Upper lobe of left lung (tissue), 6 donors: ENCODE results near the gene ATL1. TPM values are rescaled to one million over a fixed set of nuclear protein-coding genes. Genes with fewer than 3 reads are reported as not detected.

Source experiments
- ATAC-seq, 2 donors: fragments of 200-7000 bp; cut with Tn5 transposase; one replicate each; pipeline ENCODE4 v1.9.1; 2022; ENCODE audit warnings: mild to moderate bottlenecking in 2 of 2, moderate library complexity in 2 of 2; ENCODE audit not compliant: low FRiP score in 2 of 2
- DNase-seq, 2 donors: peaks; one replicate each; pipeline ENCODE4 v3.0.0-alpha.2; 2019 to 2020
- H3K27ac ChIP-seq, 4 donors: fragments of 200-600 bp; sonication (generic); one replicate each; pipeline ENCODE4 v1.5.1; 2016 to 2019
- H3K27me3 ChIP-seq, 4 donors: fragments of 200-600 bp; sonication (generic); one replicate each; pipeline ENCODE4 v1.5.1; 2017 to 2019
- H3K36me3 ChIP-seq, 4 donors: fragments of 200-600 bp; sonication (generic); one replicate each; pipeline ENCODE4 v1.5.1; 2016 to 2019
- H3K4me1 ChIP-seq, 4 donors: fragments of 200-600 bp; sonication (generic); one replicate each; pipeline ENCODE4 v1.5.1; 2018 to 2019
- H3K4me3 ChIP-seq, 4 donors: fragments of 200-600 bp; sonication (generic); one replicate each; pipeline ENCODE4 v1.5.1; 2017 to 2019; ENCODE audit warnings: mild to moderate bottlenecking in 2 of 4, moderate library complexity in 1 of 4
- H3K9me3 ChIP-seq, 4 donors: fragments of 200-600 bp; sonication (generic); one replicate each; pipeline ENCODE4 v1.5.1; 2018 to 2019
- EP300 ChIP-seq, 4 donors: sonication (generic); formaldehyde crosslinking; IDR thresholded peaks; one replicate each; pipeline ENCODE4 v1.5.1; 2017; ENCODE audit warnings: antibody characterized with exemption in 4 of 4, control low read depth in 2 of 4
- POLR2A ChIP-seq, 4 donors: fragments of 450-650 bp; IDR thresholded peaks; one replicate each; pipeline ENCODE4 v1.5.1; 2016 to 2017; ENCODE audit warnings: antibody characterized with exemption in 4 of 4, mild to moderate bottlenecking in 2 of 4
- POLR2AphosphoS5 ChIP-seq, 2 donors: sonication (generic); formaldehyde crosslinking; IDR thresholded peaks; one replicate each; pipeline ENCODE4 v1.5.1; 2017; ENCODE audit warnings: antibody characterized with exemption in 2 of 2
- WGBS, 2 donors: methylation state at CpG; one replicate each; pipeline ENCODE4 v1.1.5; 2017 to 2018; 5-methylcytosine and 5-hydroxymethylcytosine counted together
- total RNA-seq, 6 donors: library from RNA; depleted of rRNA in 4 of 6; stranded (reverse); fragments of >200 nt in 4 of 6; gene quantifications; one replicate each; pipeline versions ENCODE4 v1.1.0 to v1.2.1, GENCODE V29; 2016 to 2021
- TF ChIP-seq, protein P1 (sequence below), 6 experiments: fragments of 450-650 bp in 4 of 6; fragments of 200-600 bp in 2 of 6; sonication (generic) in 2 of 6; IDR thresholded peaks; one replicate each; pipeline ENCODE4 v1.5.1; 2016 to 2019; ENCODE audit warnings: antibody characterized with exemption in 6 of 6
- donor health status: DM: no; HTN: no; CAD: no; lungs with moderate emphysema.
- donor health status: DM: no; HTN: yes; CAD: no; lungs with severe emphysema.

Gene ATL1
- total RNA-seq, 6 donors from 2014 or later = 1.3 to 7.9 (median 5.3) TPM

DNA sequence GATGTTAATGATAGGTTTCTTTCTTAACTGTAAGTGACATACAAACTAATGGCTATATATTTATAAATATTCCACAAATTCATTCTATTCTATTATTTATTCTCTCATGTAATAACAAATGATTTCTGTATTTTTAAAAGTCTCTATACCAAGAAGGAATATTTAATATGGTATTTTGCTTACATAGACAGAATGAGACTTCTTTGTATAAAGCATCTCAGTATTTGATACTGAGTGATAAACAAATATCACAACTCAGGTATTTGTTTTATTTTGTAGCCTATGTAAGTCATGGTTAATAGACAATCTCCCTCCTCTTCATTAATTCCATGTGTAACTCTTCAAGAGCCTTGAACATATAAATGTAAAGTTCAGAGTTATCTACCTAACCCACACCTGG is 18.0 kb downstream of the ATL1 start:
- Histone ChIP-seq H3K9me3 (no peaks in the 10 kb centered on the region), H3K36me3 (no peaks in the 10 kb centered on the region), H3K27me3 (no peaks in the 10 kb centered on the region), H3K4me1 (no peaks in the 10 kb centered on the region), H3K4me3 (no peak overlapping the region), H3K27ac (no peak overlapping the region)
- ATAC-seq = no peak
- no peak for DNase-seq
- no peak for TF ChIP-seq POLR2A (IDR thresholded peaks at IDR 0.05)
- TF ChIP-seq, protein P1, sequence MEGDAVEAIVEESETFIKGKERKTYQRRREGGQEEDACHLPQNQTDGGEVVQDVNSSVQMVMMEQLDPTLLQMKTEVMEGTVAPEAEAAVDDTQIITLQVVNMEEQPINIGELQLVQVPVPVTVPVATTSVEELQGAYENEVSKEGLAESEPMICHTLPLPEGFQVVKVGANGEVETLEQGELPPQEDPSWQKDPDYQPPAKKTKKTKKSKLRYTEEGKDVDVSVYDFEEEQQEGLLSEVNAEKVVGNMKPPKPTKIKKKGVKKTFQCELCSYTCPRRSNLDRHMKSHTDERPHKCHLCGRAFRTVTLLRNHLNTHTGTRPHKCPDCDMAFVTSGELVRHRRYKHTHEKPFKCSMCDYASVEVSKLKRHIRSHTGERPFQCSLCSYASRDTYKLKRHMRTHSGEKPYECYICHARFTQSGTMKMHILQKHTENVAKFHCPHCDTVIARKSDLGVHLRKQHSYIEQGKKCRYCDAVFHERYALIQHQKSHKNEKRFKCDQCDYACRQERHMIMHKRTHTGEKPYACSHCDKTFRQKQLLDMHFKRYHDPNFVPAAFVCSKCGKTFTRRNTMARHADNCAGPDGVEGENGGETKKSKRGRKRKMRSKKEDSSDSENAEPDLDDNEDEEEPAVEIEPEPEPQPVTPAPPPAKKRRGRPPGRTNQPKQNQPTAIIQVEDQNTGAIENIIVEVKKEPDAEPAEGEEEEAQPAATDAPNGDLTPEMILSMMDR (IDR thresholded peaks at IDR 0.05) = no peak
- no peak for TF ChIP-seq EP300 (IDR thresholded peaks at IDR 0.05)
- no peak for TF ChIP-seq POLR2AphosphoS5 (IDR thresholded peaks at IDR 0.05)

DNA sequence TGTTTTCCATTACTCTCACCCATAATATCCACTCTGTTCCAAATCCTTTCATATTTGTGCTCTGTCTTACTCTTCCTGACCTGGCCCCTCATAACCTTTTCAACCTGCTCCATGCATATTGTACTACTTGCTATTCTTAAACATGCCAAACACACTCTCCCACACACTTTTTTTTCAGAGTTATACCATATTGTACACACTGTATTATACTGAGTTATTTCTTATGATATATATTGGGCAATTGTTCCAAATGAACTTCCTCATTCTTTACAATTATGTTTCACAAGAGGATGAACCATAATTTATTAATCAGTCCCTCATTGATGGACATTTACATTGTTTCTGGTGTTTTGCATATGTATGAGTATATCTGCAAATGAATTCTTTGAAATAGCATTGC is 18.5 kb downstream of the ATL1 start:
- no peak overlapping the region for H3K4me3 ChIP-seq
- H3K4me1 ChIP-seq = no peaks in the 10 kb centered on the region
- H3K27ac ChIP-seq = no peak overlapping the region
- H3K27me3 ChIP-seq = no peaks in the 10 kb centered on the region
- no peaks in the 10 kb centered on the region for H3K36me3 ChIP-seq
- no peaks in the 10 kb centered on the region for H3K9me3 ChIP-seq
- TF ChIP-seq, protein P1 (IDR thresholded peaks at IDR 0.05) = no peak
- TF ChIP-seq EP300 (IDR thresholded peaks at IDR 0.05) (no peak), POLR2AphosphoS5 (IDR thresholded peaks at IDR 0.05) (no peak), POLR2A (IDR thresholded peaks at IDR 0.05) (no peak)
- no peak for ATAC-seq
- DNase-seq = no peak

GRCh38 chr14:50590464-50590863 is 30.5 kb downstream of the ATL1 start:
- Histone ChIP-seq H3K27me3 (no peaks in the 10 kb centered on the region), H3K4me1 (no peaks in the 10 kb centered on the region), H3K27ac (no peak overlapping the region), H3K4me3 (no peak overlapping the region), H3K9me3 (no peaks in the 10 kb centered on the region), H3K36me3 (no peaks in the 10 kb centered on the region)
- no peak for ATAC-seq
- WGBS, 2 donors = 70 to 81% methylated on average over 2 of the region's 2 CpGs
- no peak for TF ChIP-seq POLR2AphosphoS5 (IDR thresholded peaks at IDR 0.05)
- TF ChIP-seq POLR2A (IDR thresholded peaks at IDR 0.05) = no peak
- TF ChIP-seq, protein P1 (IDR thresholded peaks at IDR 0.05) = no peak
- no peak for TF ChIP-seq EP300 (IDR thresholded peaks at IDR 0.05)
- DNase-seq = no peak

DNA sequence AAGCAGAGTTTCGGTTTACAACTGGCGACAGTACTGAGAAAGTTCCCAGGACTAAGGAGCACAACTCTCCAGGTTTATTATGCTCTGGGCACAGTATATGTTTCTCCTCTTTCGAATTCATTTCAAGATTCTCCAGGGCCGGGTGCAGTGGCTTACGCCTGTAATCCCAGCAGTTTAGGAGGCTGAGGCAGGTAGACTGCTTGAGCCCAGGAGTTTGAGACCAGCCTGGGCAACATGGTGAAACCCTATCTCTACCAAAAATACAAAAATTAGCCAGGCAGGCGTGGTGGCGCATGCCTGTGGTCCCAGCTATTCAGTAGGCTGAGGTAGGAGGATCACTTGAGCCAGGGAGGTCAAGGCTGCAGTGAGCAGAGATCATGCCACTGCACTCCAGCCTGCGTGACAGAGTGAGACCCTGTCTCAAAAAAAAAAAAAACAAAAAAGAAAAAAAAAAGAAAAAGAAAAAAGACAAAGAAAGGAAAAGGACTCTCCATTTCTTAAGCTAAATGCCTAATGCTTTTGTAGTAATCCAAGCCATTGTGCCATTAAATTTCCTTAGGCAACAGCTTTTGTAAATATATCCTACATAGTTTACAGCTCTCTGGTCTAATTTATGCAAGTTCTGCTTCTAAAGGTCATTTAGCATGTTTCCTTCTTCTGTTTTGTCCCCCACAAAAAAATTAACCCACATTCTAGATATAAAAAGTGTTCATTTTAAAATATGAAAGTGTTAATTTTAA is 34.8 kb downstream of the ATL1 start:
- DNase-seq (no peak), ATAC-seq (no peak)
- H3K4me3 ChIP-seq = no peak overlapping the region
- H3K27me3 ChIP-seq = no peaks in the 10 kb centered on the region
- H3K36me3 ChIP-seq = no peaks in the 10 kb centered on the region
- H3K9me3 ChIP-seq = no peaks in the 10 kb centered on the region
- H3K27ac ChIP-seq = no peak overlapping the region
- no peaks in the 10 kb centered on the region for H3K4me1 ChIP-seq
- 92 to 95% methylated on average over 8 of the region's 8 CpGs for WGBS, 2 donors
- TF ChIP-seq, protein P1 (IDR thresholded peaks at IDR 0.05) = no peak
- TF ChIP-seq POLR2A (IDR thresholded peaks at IDR 0.05) = no peak

- no peaks in the 10 kb centered on the region for H3K27me3 ChIP-seq
- ATAC-seq = no peak
- H3K4me1 ChIP-seq = no peaks in the 10 kb centered on the region
- H3K27ac ChIP-seq = no peak overlapping the region
- TF ChIP-seq EP300 (IDR thresholded peaks at IDR 0.05) (no peak), POLR2A (IDR thresholded peaks at IDR 0.05) (no peak), POLR2AphosphoS5 (IDR thresholded peaks at IDR 0.05) (no peak)
- TF ChIP-seq, protein P1 (IDR thresholded peaks at IDR 0.05) = no peak
- no peak overlapping the region for H3K4me3 ChIP-seq
- H3K9me3 ChIP-seq = no peaks in the 10 kb centered on the region
- no peak for DNase-seq
- H3K36me3 ChIP-seq = no peaks in the 10 kb centered on the region
Measured at GRCh38 chr14:50598765-50599164, 38.8 kb downstream of the ATL1 start.
